DND-41 (cell line): Measurements from ENCODE around the gene SIN3B.

Experiments
- ATAC-seq: fragments of 200-7000 bp; cut with Tn5 transposase; 3 replicates; pipeline ENCODE4 v1.9.1; 2021; ENCODE audit warnings: low read depth; ENCODE audit not compliant: insufficient read depth
- DNase-seq: peaks from one replicate; pipeline ENCODE4 v3.0.0-alpha.2; 2020
- H2AFZ ChIP-seq: 2 replicates; pipeline ENCODE4 v1.6.0; 2012; ENCODE audit warnings: low read depth, low read length
- H3K27ac ChIP-seq: 2 replicates; pipeline ENCODE4 v1.5.1; 2012; ENCODE audit warnings: low read length, inconsistent platforms
- H3K27me3 ChIP-seq: fragments of 200-600 bp; sonication (generic); 2 replicates; pipeline ENCODE4 v1.6.0; 2012; ENCODE audit warnings: low read length, mild to moderate bottlenecking, inconsistent platforms; ENCODE audit not compliant: insufficient read depth, poor library complexity
- H3K36me3 ChIP-seq: 2 replicates; pipeline ENCODE4 v1.5.1; 2012; ENCODE audit warnings: low read length, inconsistent platforms; ENCODE audit not compliant: insufficient read depth
- H3K4me1 ChIP-seq: 2 replicates; pipeline ENCODE4 v1.5.1; 2012; ENCODE audit warnings: mild to moderate bottlenecking, low read length; ENCODE audit not compliant: insufficient read depth
- H3K4me2 ChIP-seq: 2 replicates; pipeline ENCODE4 v1.6.0; 2012; ENCODE audit warnings: mild to moderate bottlenecking, moderate library complexity, low read length, inconsistent platforms; ENCODE audit not compliant: insufficient read depth
- H3K4me3 ChIP-seq, 2 experiments: fragments of 200-600 bp in 1 of 2; shearing (Covaris generic) in 1 of 2; 2 replicates each; pipeline ENCODE4 v1.5.1; 2012 to 2016; ENCODE audit warnings: inconsistent platforms in 2 of 2, low read length in 2 of 2, mild to moderate bottlenecking in 2 of 2, low read depth in 1 of 2, moderate library complexity in 1 of 2
- H3K79me2 ChIP-seq: 2 replicates; pipeline ENCODE4 v1.6.0; 2012; ENCODE audit warnings: low read length, inconsistent platforms; ENCODE audit not compliant: insufficient read depth
- H3K9ac ChIP-seq: 2 replicates; pipeline ENCODE4 v1.6.0; 2012; ENCODE audit warnings: low read depth, mild to moderate bottlenecking, inconsistent platforms, low read length, moderate library complexity
- H3K9me3 ChIP-seq: 2 replicates; pipeline ENCODE4 v1.5.1; 2012; ENCODE audit warnings: low read length, moderate library complexity, mild to moderate bottlenecking, inconsistent platforms; ENCODE audit not compliant: insufficient read depth, severe bottlenecking
- H4K20me1 ChIP-seq: 2 replicates; pipeline ENCODE4 v1.6.0; 2012; ENCODE audit warnings: low read length; ENCODE audit not compliant: insufficient read depth
- EZH2 ChIP-seq: IDR thresholded peaks from 3 replicates; pipeline ENCODE4 v1.6.1; 2012; ENCODE audit warnings: borderline replicate concordance, low read depth, mild to moderate bottlenecking, moderate library complexity, low read length, inconsistent platforms; ENCODE audit not compliant: severe bottlenecking
- TF ChIP-seq, protein P1 (sequence below): IDR thresholded peaks from 2 replicates; pipeline ENCODE4 v1.5.1; 2012; ENCODE audit warnings: borderline replicate concordance, low read length, moderate library complexity, mild to moderate bottlenecking; ENCODE audit not compliant: poor library complexity, severe bottlenecking; ENCODE audit errors: extremely low read depth

SIN3B gene

DNA sequence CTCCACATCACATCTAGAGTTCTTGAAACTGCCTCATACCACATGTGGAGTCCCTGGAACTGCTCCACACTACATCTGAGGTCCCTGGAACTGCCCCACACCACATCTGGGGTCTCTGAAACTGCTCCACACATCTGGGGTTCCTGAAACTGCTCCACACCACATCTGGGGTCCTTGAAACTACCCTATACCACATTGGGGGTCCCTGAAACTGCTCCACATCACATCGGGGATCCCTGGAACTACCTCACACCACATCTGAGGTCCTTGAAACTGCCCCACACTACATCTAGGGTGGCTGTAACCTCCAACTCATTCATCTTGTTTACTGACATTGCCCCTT is 93.4 kb downstream of the SIN3B start:
- H4K20me1 ChIP-seq, result no peaks in the 10 kb centered on the region
- no peaks in the 10 kb centered on the region for H3K4me1 ChIP-seq
- no peak overlapping the region for H2AFZ ChIP-seq
- no peak overlapping the region for H3K9ac ChIP-seq
- H3K36me3 ChIP-seq, result no peaks in the 10 kb centered on the region
- no peaks in the 10 kb centered on the region for H3K79me2 ChIP-seq
- no peaks in the 10 kb centered on the region for H3K9me3 ChIP-seq
- TF ChIP-seq, protein P1, sequence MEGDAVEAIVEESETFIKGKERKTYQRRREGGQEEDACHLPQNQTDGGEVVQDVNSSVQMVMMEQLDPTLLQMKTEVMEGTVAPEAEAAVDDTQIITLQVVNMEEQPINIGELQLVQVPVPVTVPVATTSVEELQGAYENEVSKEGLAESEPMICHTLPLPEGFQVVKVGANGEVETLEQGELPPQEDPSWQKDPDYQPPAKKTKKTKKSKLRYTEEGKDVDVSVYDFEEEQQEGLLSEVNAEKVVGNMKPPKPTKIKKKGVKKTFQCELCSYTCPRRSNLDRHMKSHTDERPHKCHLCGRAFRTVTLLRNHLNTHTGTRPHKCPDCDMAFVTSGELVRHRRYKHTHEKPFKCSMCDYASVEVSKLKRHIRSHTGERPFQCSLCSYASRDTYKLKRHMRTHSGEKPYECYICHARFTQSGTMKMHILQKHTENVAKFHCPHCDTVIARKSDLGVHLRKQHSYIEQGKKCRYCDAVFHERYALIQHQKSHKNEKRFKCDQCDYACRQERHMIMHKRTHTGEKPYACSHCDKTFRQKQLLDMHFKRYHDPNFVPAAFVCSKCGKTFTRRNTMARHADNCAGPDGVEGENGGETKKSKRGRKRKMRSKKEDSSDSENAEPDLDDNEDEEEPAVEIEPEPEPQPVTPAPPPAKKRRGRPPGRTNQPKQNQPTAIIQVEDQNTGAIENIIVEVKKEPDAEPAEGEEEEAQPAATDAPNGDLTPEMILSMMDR, result no peak
- TF ChIP-seq EZH2, result no peak
- H3K27me3 ChIP-seq, result no peaks in the 10 kb centered on the region
- no peak for DNase-seq
- no peak overlapping the region for H3K4me3 ChIP-seq
- no peak overlapping the region for H3K27ac ChIP-seq
- H3K4me2 ChIP-seq, result no peak overlapping the region
- no peak for ATAC-seq

- no peak for ATAC-seq
Observed at GRCh38 chr19:16922949-16923348, 93.8 kb downstream of the SIN3B start.

GRCh38 chr19:16927883-16928282 is 98.7 kb downstream of the SIN3B start:
- H3K9me3 ChIP-seq, result peaks cover 14% of the 10 kb centered on the region
- no peaks in the 10 kb centered on the region for H3K27me3 ChIP-seq

More at GRCh38 chr19:16922949-16923348, 93.8 kb downstream of the SIN3B start:
- no peaks in the 10 kb centered on the region for H3K36me3 ChIP-seq
- H3K79me2 ChIP-seq, result no peaks in the 10 kb centered on the region
- H3K27me3 ChIP-seq, result no peaks in the 10 kb centered on the region
- no peak overlapping the region for H3K4me2 ChIP-seq
- no peak overlapping the region for H2AFZ ChIP-seq
- no peak for DNase-seq
- TF ChIP-seq, protein P1, result no peak
- no peak for TF ChIP-seq EZH2
- H4K20me1 ChIP-seq, result no peaks in the 10 kb centered on the region
- H3K9ac ChIP-seq, result no peak overlapping the region
- H3K27ac ChIP-seq, result no peak overlapping the region
- H3K4me1 ChIP-seq, result no peaks in the 10 kb centered on the region
- no peak overlapping the region for H3K4me3 ChIP-seq
- H3K9me3 ChIP-seq, result peaks cover 3% of the 10 kb centered on the region

More at GRCh38 chr19:16927883-16928282, 98.7 kb downstream of the SIN3B start:
- H3K79me2 ChIP-seq, result no peaks in the 10 kb centered on the region
- no peak overlapping the region for H3K4me3 ChIP-seq
- no peak overlapping the region for H3K4me2 ChIP-seq
- ATAC-seq (no peak), DNase-seq (no peak)
- TF ChIP-seq, protein P1, result no peak
- TF ChIP-seq EZH2, result no peak
- H3K27ac ChIP-seq, result no peak overlapping the region
- no peak overlapping the region for H2AFZ ChIP-seq
- H3K36me3 ChIP-seq, result no peaks in the 10 kb centered on the region
- no peaks in the 10 kb centered on the region for H4K20me1 ChIP-seq
- H3K9ac ChIP-seq, result no peak overlapping the region
- no peaks in the 10 kb centered on the region for H3K4me1 ChIP-seq
